IPS DF 6.9 (cell line): ENCODE results near the gene PDIA2.

Experiments
- DNase-seq: peaks from one replicate; pipeline ENCODE4 v3.0.0-alpha.2; 2013; ENCODE audit warnings: low read depth, low spot score
- H3K27ac ChIP-seq: one replicate; pipeline ENCODE4 v1.5.1; 2013; ENCODE audit warnings: low read length, control low read depth
- H3K27me3 ChIP-seq: 2 replicates; pipeline ENCODE4 v1.6.1; 2013; ENCODE audit warnings: mild to moderate bottlenecking, low read length; ENCODE audit not compliant: control insufficient read depth, insufficient read depth
- H3K36me3 ChIP-seq: 2 replicates; pipeline ENCODE4 v1.6.1; 2013; ENCODE audit warnings: low read length; ENCODE audit not compliant: control insufficient read depth, insufficient read depth
- H3K4me1 ChIP-seq: 2 replicates; pipeline ENCODE4 v1.6.1; 2013; ENCODE audit warnings: low read length; ENCODE audit not compliant: control insufficient read depth, insufficient read depth
- H3K4me3 ChIP-seq: 2 replicates; pipeline ENCODE4 v1.5.1; 2013; ENCODE audit warnings: mild to moderate bottlenecking, low read length
- H3K9me3 ChIP-seq: 2 replicates; pipeline ENCODE4 v1.6.1; 2013; ENCODE audit warnings: low read length, inconsistent platforms; ENCODE audit not compliant: control insufficient read depth, insufficient read depth
- WGBS: extraction: QIAGEN DNeasy Blood & Tissue Kit; methylation state at CpG from one replicate; pipeline ENCODE4 v1.1.7; 2013; ENCODE audit warnings: mixed read lengths, missing lambda C conversion rate; ENCODE audit not compliant: insufficient read length, insufficient coverage; 5-methylcytosine and 5-hydroxymethylcytosine counted together

Gene PDIA2

GRCh38 chr16:280005-280460 lies 2.9 kb upstream of the PDIA2 start:
- no peaks in the 10 kb centered on the region; the same call in 1 of the 2 replicates for H3K36me3 ChIP-seq
- H3K9me3 ChIP-seq, result no peaks in the 10 kb centered on the region
- H3K4me1 ChIP-seq, result no peaks in the 10 kb centered on the region; the same call in 1 of the 2 replicates
- H3K4me3 ChIP-seq, result peak overlapping the region; percentile 40; the same call in 1 of the 2 replicates
- H3K27ac ChIP-seq, result no peak overlapping the region
- H3K27me3 ChIP-seq, result peaks cover 18% of the 10 kb centered on the region; the same call in 1 of the 2 replicates
- no CpG with 5 or more reads among the region's 47 CpGs for WGBS
- no peak for DNase-seq

- Histone ChIP-seq H3K4me1 (no peaks in the 10 kb centered on the region; the same call in 1 of the 2 replicates), H3K36me3 (no peaks in the 10 kb centered on the region; the same call in 1 of the 2 replicates), H3K27ac (no peak within 1 kb of the TSS), H3K27me3 (peaks cover 15% of the 10 kb centered on the region; the same call in 1 of the 2 replicates), H3K4me3 (peak within 1 kb of the TSS; percentile 61; the same call in 1 of the 2 replicates), H3K9me3 (no peaks in the 10 kb centered on the region)
- no CpG with 5 or more reads among the region's 54 CpGs for WGBS
- DNase-seq, result no peak
These were observed 2.4 kb upstream of the PDIA2 start, which contains the start of gene ARHGDIG for GRCh38 chr16:280552-280951. Gene ARHGDIG, plus strand, starts transcription at chr16:280591. Its CDS starts 90 bp downstream, at chr16:280681.

- Histone ChIP-seq H3K27ac (no peak overlapping the region), H3K4me3 (peak overlapping the region; percentile 61; the same call in 1 of the 2 replicates), H3K9me3 (no peaks in the 10 kb centered on the region), H3K27me3 (peaks cover 13% of the 10 kb centered on the region; the same call in 1 of the 2 replicates), H3K4me1 (no peaks in the 10 kb centered on the region; the same call in 1 of the 2 replicates), H3K36me3 (no peaks in the 10 kb centered on the region; the same call in 1 of the 2 replicates)
- WGBS, result no CpG with 5 or more reads among the region's 27 CpGs
- DNase-seq, result no peak
These were observed 1.8 kb upstream of the PDIA2 start for GRCh38 chr16:280991-281659.

- no peak overlapping the region for H3K4me3 ChIP-seq
- DNase-seq, result no peak
- H3K27me3 ChIP-seq, result peaks cover 8% of the 10 kb centered on the region; the same call in 1 of the 2 replicates
- peaks cover 3% of the 10 kb centered on the region; the same call in 1 of the 2 replicates for H3K36me3 ChIP-seq
- H3K4me1 ChIP-seq, result no peaks in the 10 kb centered on the region; the same call in 1 of the 2 replicates
- H3K9me3 ChIP-seq, result no peaks in the 10 kb centered on the region
- WGBS, result no CpG with 5 or more reads among the region's 25 CpGs
- H3K27ac ChIP-seq, result no peak overlapping the region
These were observed 1.2 kb upstream of the PDIA2 start for GRCh38 chr16:281660-282255.

- peaks cover 3% of the 10 kb centered on the region; the same call in 1 of the 2 replicates for H3K36me3 ChIP-seq
- no peak overlapping the region for H3K27ac ChIP-seq
- peaks cover 8% of the 10 kb centered on the region; the same call in 1 of the 2 replicates for H3K27me3 ChIP-seq
- no peak overlapping the region for H3K4me3 ChIP-seq
- H3K9me3 ChIP-seq, result no peaks in the 10 kb centered on the region
- WGBS, result no CpG with 5 or more reads among the region's 22 CpGs
- no peak for DNase-seq
- H3K4me1 ChIP-seq, result no peaks in the 10 kb centered on the region; the same call in 1 of the 2 replicates
These were observed 473 bp upstream of the PDIA2 start for GRCh38 chr16:282491-282890.

- Histone ChIP-seq H3K9me3 (no peaks in the 10 kb centered on the region), H3K36me3 (peaks cover 11% of the 10 kb centered on the region), H3K4me1 (no peaks in the 10 kb centered on the region; the same call in 1 of the 2 replicates), H3K27ac (no peak overlapping the region), H3K27me3 (peaks cover 6% of the 10 kb centered on the region; the same call in 1 of the 2 replicates), H3K4me3 (no peak overlapping the region)
- WGBS, result no CpG with 5 or more reads among the region's 52 CpGs
- no peak for DNase-seq
These were observed 1.5 kb downstream of the PDIA2 start for GRCh38 chr16:284204-285120.

- Histone ChIP-seq H3K27me3 (peaks cover 6% of the 10 kb centered on the region; the same call in 1 of the 2 replicates), H3K27ac (no peak overlapping the region), H3K9me3 (no peaks in the 10 kb centered on the region), H3K36me3 (peaks cover 11% of the 10 kb centered on the region), H3K4me3 (no peak overlapping the region; the same call in 1 of the 2 replicates), H3K4me1 (no peaks in the 10 kb centered on the region; the same call in 1 of the 2 replicates)
- WGBS, result no CpG with 5 or more reads among the region's 48 CpGs
- no peak for DNase-seq
These were observed 2.4 kb downstream of the PDIA2 start for GRCh38 chr16:285146-286055.

- Histone ChIP-seq H3K36me3 (peaks cover 22% of the 10 kb centered on the region), H3K9me3 (no peaks in the 10 kb centered on the region), H3K27me3 (no peaks in the 10 kb centered on the region), H3K4me3 (no peak overlapping the region), H3K4me1 (no peaks in the 10 kb centered on the region), H3K27ac (no peak overlapping the region)
- DNase-seq, result no peak
- no CpG with 5 or more reads among the region's 22 CpGs for WGBS
These were observed 3.7 kb downstream of the PDIA2 start for GRCh38 chr16:286491-287297.
